Cardiac muscle cell (in vitro differentiated cells and primary cell): ENCODE results near the gene TLX2. TPM values are rescaled to one million over a fixed set of nuclear protein-coding genes. Genes with fewer than 3 reads are reported as not detected.

ENCODE experiments used
- DNase-seq, 2 donors: peaks; one replicate each; pipeline versions ENCODE4 v3.0.0 to v3.0.0-alpha.2; 2010 to 2017; ENCODE audit warnings: low read depth in 1 of 2, low spot score in 1 of 2
- H3K27ac ChIP-seq: fragments of 200-600 bp; sonication (generic); 2 replicates; pipeline ENCODE4 v1.5.1; 2016
- H3K27me3 ChIP-seq: fragments of 200-600 bp; sonication (generic); 2 replicates; pipeline ENCODE4 v1.6.0; 2016; ENCODE audit warnings: control low read depth
- H3K36me3 ChIP-seq: fragments of 200-600 bp; sonication (generic); 2 replicates; pipeline ENCODE4 v1.5.1; 2016; ENCODE audit warnings: control low read depth
- H3K4me1 ChIP-seq: fragments of 200-600 bp; sonication (generic); 2 replicates; pipeline ENCODE4 v1.8.1; 2017; ENCODE audit warnings: low read depth, mild to moderate bottlenecking, mixed run types
- H3K4me3 ChIP-seq: fragments of 200-600 bp; sonication (generic); 2 replicates; pipeline ENCODE4 v1.5.1; 2016; ENCODE audit warnings: mild to moderate bottlenecking
- H3K9me3 ChIP-seq: fragments of 200-600 bp; sonication (generic); 2 replicates; pipeline ENCODE4 v1.5.1; 2017; ENCODE audit warnings: low read depth, mild to moderate bottlenecking, control low read depth
- CTCF ChIP-seq: IDR thresholded peaks from 2 replicates; pipeline ENCODE4 v1.5.1; 2012; ENCODE audit warnings: low read depth, mild to moderate bottlenecking, low read length
- polyA plus RNA-seq: library from polyadenylated mRNA; unstranded; fragments of >200 nt; fragmentation: Nextera tagmentation; extraction: Ambion mirVana; gene quantifications from 2 replicates; pipeline ENCODE4 v1.2.1, GENCODE V29; 2016
- total RNA-seq: library from RNA; depleted of rRNA; stranded (reverse); fragments of >200 nt; gene quantifications from 2 replicates; pipeline ENCODE4 v1.2.3, GENCODE V29; 2016

Gene TLX2
- total and polyA plus RNA-seq, 2 experiments from 2014 or later = 0.06 TPM; not detected in 1

GRCh38 chr2:74524955-74525716 is 10.9 kb downstream of the TLX2 start:
- H3K9me3 ChIP-seq = no peaks in the 10 kb centered on the region
- no peak for TF ChIP-seq CTCF
- H3K27me3 ChIP-seq = peaks cover 42% of the 10 kb centered on the region
- H3K4me1 ChIP-seq = peaks cover 5% of the 10 kb centered on the region
- H3K36me3 ChIP-seq = peaks cover 10% of the 10 kb centered on the region
- DNase-seq = no peak
- H3K27ac ChIP-seq = no peak overlapping the region
- no peak overlapping the region for H3K4me3 ChIP-seq

- peak in 1 of 2 donors; percentile 44 for DNase-seq
- H3K9me3 ChIP-seq = no peaks in the 10 kb centered on the region
- no peak for TF ChIP-seq CTCF
- no peak within 1 kb of the TSS for H3K4me3 ChIP-seq
- no peak within 1 kb of the TSS for H3K27ac ChIP-seq
- peaks cover 34% of the 10 kb centered on the region for H3K27me3 ChIP-seq
- peaks cover 9% of the 10 kb centered on the region for H3K4me1 ChIP-seq
- peaks cover 10% of the 10 kb centered on the region for H3K36me3 ChIP-seq
Measured at GRCh38 chr2:74525717-74526648, 11.7 kb downstream of the TLX2 start, which contains the start of gene DQX1. TSS of gene DQX1 (minus strand) at chr2:74526231. CDS start at chr2:74525729, 502 bp downstream.

GRCh38 chr2:74526649-74527230 is 12.5 kb downstream of the TLX2 start:
- Histone ChIP-seq H3K4me3 (no peak overlapping the region), H3K9me3 (no peaks in the 10 kb centered on the region), H3K27me3 (peaks cover 26% of the 10 kb centered on the region), H3K36me3 (peaks cover 10% of the 10 kb centered on the region), H3K27ac (no peak overlapping the region), H3K4me1 (peaks cover 9% of the 10 kb centered on the region)
- no peak for DNase-seq
- no peak for TF ChIP-seq CTCF

GRCh38 chr2:74527741-74528140 is 13.5 kb downstream of the TLX2 start:
- no peak overlapping the region for H3K4me3 ChIP-seq
- no peak for DNase-seq
- no peak for TF ChIP-seq CTCF
- H3K27me3 ChIP-seq = peaks cover 16% of the 10 kb centered on the region
- H3K36me3 ChIP-seq = peaks cover 16% of the 10 kb centered on the region
- no peak overlapping the region for H3K27ac ChIP-seq
- no peaks in the 10 kb centered on the region for H3K9me3 ChIP-seq
- peaks cover 9% of the 10 kb centered on the region for H3K4me1 ChIP-seq

- DNase-seq = no peak
- H3K27ac ChIP-seq = peak overlapping the region; percentile 84
- peaks cover 9% of the 10 kb centered on the region for H3K4me1 ChIP-seq
- no peaks in the 10 kb centered on the region for H3K9me3 ChIP-seq
- peaks cover 6% of the 10 kb centered on the region for H3K27me3 ChIP-seq
- no peak for TF ChIP-seq CTCF
- H3K36me3 ChIP-seq = peaks cover 19% of the 10 kb centered on the region
- peak overlapping the region; percentile 82 for H3K4me3 ChIP-seq
Measured at GRCh38 chr2:74528600-74529356, 14.5 kb downstream of the TLX2 start.
